Measurements from ENCODE around the gene HNRNPAB.
"Not testable (repeated sequence)": the region's sequence is repeated elsewhere in the genome, so short reads cannot be mapped to it uniquely, and the experiment has no call there.

HNRNPAB gene

GRCh38 chr5:178232124-178232919 is 28.0 kb downstream of the HNRNPAB start, which contains the start of gene PHYKPL:
TSS of gene PHYKPL (minus strand) at chr5:178232802. CDS start at chr5:178232550, 252 bp downstream.
- DNase-seq = peak; percentile 65

DNA sequence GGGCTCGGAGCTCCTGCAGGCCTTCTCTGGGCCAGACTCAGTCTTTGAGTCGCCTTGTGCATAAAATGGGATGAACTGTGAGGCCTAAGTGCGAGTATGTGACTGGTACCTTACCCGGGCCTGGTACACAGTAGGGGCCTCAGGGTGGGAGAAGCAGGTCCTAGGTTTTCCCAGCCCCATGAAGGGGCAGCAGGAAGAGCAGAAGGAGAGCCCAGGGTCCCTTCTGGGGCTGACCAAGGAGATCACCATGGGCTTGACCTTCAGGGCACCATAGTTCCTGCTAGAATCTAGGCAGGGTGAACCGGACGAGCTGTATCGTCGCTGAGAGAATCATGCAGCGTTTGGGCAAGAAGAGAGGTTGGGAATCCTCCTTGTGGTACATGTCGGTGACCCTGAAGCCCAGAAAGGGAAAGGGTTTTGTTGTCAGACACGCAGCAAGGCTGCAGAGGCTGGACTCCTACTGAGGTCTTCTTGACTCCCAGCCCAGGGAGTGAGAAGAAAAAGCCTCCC is 28.6 kb downstream of the HNRNPAB start:
- DNase-seq = no peak

DNA sequence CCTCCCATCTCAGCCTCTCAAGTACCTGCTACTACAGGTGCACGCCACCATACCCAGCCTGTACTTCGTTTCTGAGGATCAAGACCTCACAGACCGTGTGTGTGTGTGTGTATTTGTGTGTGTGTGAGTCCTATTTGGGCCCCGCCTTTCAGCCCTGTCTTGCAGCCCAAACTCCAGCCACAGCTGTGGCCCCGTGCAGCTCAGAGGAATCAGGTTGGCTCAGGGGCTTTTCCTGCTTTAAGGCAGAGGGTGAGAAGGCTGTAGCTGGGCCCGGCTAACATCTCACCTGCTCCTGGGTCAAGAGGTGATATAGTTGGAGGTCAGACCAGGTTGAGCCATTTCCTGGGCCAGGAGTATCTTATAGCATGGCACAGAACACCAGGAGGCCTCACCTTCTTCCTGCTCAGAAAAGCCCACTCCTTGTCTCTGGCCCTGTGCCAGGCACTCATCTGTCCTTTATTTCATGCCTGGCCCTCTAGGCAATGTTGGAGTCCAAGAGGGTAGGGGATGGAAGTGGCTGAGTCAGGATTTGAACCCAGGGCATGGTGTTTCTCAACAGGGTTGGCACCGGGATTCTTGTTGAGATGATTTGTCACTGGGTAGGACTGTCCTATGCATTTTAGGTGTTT is 29.9 kb downstream of the HNRNPAB start:
- DNase-seq = no peak

DNA sequence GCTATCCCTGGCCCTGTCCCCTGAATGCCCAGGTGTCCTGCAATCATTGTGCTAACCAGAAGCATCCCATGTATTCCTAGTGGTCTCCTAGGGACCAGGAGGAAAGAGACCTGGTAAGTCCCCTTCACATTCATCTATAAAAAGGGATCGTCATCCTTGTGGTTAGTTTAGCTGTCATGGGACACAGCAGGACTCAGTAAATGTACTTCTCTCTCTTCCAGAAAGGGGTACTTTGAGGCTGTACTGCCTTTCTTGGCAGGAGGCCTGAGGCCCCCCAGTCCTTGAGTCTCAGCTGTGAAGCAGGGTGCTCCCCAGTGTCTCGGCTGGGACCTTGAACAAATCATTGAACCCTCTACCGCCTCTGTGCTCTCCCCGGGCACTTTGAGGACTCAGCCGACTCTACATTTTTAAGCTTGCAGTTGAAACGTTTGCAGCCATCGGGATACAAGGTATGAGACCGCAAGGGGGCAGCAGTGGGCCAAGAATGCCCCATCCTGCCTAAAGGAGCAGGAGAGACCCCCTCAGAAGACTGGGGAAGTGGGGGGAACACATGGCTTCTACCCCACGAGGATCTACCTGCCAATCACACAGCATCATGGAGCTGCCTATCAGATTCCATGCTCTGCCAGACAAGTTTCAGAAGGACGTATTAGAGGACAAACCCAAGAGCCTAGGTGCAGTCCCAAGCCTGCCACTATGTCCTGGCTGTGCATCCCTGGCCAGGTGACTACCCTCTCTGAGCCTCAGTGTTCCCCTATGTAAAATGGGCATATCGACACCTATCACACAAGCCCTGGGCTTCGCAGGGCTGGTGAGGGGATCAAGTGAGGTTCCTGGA is 30.6 kb downstream of the HNRNPAB start:
- peak; percentile 53 for DNase-seq

DNA sequence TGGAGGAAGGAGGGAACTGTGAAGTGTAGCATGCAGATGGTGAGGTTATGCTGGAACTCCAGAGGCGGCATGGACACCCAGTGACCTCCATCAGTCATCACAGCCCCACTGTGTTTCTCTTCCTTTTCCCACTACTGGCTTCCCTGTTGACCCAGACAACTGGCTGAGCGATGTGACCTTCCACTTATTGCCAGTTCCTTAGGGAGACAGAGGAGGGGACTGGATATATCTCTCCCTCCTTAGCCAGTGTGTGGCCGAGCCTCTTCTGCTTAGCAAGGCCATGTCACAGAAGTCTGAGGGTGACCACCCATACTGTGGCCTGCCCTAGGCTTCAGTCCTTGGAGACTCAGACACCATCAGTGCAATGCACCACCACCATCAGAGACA is 31.2 kb downstream of the HNRNPAB start:
- DNase-seq = no peak

GRCh38 chr5:178236126-178236525 is 31.8 kb downstream of the HNRNPAB start:
- DNase-seq = no peak

DNA sequence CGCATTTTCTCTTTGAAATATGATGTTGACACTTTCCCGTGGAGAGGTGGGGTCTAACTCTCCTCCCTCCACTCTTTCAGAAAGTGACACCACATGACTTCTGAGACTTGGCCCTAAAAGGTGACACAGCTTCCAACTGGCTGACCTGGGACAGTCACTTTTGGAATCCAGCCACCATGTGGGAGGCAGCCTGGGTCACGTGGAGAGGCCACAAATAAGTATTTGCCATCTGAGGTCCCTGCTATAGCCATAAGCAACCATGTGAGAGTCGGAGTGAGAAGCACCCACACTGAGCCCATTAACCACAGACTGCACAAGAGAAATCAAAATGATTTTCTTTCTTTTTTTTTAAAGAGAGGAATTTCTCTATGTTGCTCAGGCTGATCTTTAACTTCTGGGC is 32.3 kb downstream of the HNRNPAB start:
- DNase-seq = no peak

GRCh38 chr5:178237431-178238312 is 33.3 kb downstream of the HNRNPAB start:
- DNase-seq = no peak

- no peak for DNase-seq
These were observed 33.9 kb downstream of the HNRNPAB start for GRCh38 chr5:178238313-178238635.

- DNase-seq = no peak
These were observed 34.6 kb downstream of the HNRNPAB start for GRCh38 chr5:178238711-178239592.

DNA sequence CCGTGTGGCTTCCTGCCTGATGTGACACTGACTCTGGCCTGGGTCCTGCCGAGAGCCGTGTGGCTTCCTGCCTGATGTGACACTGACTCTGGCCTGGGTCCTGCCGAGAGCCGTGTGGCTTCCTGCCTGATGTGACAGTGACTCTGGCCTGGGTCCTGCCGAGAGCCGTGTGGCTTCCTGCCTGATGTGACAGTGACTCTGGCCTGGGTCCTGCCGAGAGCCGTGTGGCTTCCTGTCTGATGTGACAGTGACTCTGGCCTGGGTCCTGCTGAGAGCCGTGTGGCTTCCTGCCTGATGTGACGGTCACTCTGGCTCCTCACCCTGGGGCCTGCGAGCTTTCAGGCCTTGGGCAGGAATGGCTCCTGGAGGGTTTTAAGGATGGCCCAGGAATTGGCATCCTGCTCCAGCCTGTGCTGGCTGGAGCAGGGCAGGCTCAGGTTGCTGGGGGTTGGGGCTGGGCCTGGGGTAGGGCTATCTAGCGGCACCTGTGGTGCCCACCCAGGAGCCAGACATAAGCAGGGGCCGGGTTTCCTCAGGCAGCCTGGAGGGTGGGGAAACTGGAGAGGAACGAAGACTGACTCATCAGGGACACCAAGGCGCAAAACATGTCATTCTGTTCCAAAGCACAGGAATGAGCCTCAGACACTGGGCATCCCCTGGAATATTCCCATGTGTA is 35.4 kb downstream of the HNRNPAB start:
- DNase-seq = not testable (repeated sequence)

DNA sequence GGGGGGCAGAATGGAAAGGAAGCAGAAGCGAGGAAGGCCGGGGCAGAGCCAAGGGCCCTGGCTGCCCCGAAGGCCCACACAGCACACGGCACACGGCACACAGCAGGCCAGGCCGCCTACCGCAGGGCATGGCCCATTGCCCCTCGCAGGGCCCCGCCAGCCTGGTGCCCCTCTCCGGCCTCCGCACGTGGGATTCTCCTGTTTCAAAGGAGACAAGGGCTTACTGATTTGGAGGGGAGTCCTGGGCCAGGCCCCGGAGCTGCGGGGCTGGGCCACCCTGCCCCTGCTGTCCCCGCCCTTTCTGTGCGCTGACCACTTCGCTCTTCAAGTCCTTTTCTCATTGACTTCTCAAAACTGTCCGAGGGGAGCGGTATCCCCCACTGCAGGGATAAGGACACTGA is 36.0 kb downstream of the HNRNPAB start:
- DNase-seq = no peak

DNA sequence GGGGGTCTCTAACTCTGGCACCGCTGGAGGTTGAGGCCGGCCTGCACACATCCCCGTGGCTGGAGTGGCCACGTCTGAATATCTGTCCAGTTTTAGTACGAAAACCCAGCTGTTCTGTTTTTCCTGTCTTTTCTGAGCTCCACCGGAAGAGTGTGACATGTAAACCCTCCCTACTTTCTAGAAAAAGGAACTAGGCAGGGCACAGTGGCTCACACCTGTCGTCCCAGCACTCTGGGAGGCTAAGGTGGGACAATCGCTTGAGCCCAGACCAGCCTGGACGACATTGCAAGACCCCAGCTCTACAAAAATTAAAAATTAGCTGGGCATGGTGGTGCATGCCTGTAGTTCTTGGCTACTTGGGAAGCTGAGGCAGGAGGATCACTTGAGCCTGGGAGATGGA is 36.4 kb downstream of the HNRNPAB start:
- DNase-seq = no peak

- no peak for DNase-seq
These were observed 36.9 kb downstream of the HNRNPAB start for GRCh38 chr5:178241231-178241663.

DNA sequence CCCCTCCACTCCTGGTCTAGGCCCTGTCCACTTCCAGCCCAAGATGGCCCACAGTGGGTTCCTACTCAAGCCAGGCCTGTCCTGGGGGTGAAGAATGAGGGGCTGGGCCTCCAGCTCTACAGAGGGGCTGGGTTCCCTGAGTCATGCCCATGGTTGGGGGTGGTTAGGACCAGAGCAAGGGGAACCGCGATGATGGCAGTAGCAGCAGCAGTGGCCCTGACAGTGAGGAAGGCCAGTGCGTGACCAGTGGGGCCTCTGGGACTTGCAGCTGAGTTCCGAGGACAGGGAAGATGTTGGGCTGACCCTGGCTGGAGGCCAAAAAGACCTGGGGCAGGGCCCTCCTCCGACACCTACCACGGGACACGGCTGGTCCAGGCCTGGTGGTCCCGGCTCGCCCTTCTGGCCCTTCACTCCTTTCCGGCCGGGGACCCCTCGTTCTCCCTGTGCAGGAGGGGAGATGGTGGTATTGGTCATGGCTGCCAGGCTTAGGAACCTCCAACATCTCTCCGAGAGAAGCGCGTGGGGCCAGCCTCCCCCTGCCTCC is 37.4 kb downstream of the HNRNPAB start:
- no peak for DNase-seq

GRCh38 chr5:178242416-178242815 is 38.1 kb downstream of the HNRNPAB start:
- no peak for DNase-seq

GRCh38 chr5:178244576-178244975 is 40.2 kb downstream of the HNRNPAB start:
- DNase-seq = no peak

GRCh38 chr5:178245389-178245788 is 41.1 kb downstream of the HNRNPAB start:
- no peak for DNase-seq

DNA sequence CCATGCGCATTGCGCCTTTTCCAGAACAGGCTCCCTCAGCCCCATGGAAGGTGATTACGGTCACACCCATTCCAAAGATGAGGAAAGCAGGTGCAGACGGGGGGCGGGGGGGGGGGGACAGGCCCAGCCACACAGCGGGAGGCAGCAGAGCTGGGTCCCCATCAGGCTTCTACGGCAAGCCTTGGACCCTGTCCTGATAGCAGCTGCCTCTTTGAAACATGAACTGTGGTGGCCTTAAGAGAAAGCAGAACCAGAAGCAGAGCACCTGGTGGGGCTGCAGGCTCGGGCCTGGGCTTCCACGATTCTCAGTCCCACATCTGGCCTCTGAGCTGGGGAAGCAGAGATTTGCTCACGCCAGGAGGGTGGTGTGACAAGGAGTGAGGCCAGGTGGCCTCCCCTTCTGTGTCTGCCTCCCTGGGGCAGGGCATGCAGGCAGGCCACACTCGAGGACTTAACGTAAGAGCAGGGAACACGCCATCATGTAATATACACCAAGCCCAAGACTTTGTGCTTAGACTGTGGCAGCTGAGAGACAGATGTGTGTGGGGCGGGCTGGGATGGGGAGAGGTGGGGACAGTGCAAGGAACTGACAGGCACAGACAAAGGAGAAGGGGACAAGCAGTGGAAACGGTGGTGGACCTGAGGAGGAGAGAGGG is 42.4 kb downstream of the HNRNPAB start:
- DNase-seq = no peak
